Activated T-cell treated with anti-CD3 and anti-CD28 coated beads for 48 hours (primary cell): ENCODE measurements around the gene HIGD1C.
"Not testable (repeated sequence)": the region's sequence is repeated elsewhere in the genome, so short reads cannot be mapped to it uniquely, and the experiment has no call there.

ENCODE experiments used
- DNase-seq: peaks from one replicate; pipeline ENCODE4 v3.0.0-alpha.2; 2020; ENCODE audit warnings: low read depth

Gene HIGD1C

GRCh38 chr12:50985322-50985721 is 33.0 kb downstream of the HIGD1C start:
- DNase-seq = no peak

- DNase-seq = no peak
These were observed 34.8 kb downstream of the HIGD1C start for GRCh38 chr12:50986966-50987737.

- no peak for DNase-seq
These were observed 35.7 kb downstream of the HIGD1C start for GRCh38 chr12:50988051-50988450.

- DNase-seq = no peak
These were observed 36.5 kb downstream of the HIGD1C start for GRCh38 chr12:50988871-50989270.

- DNase-seq = no peak
These were observed 37.9 kb downstream of the HIGD1C start for GRCh38 chr12:50990147-50990727.

GRCh38 chr12:50990791-50991190 is 38.4 kb downstream of the HIGD1C start:
- no peak for DNase-seq

GRCh38 chr12:50991291-50991690 is 38.9 kb downstream of the HIGD1C start:
- no peak for DNase-seq

- no peak for DNase-seq
These were observed 40.5 kb downstream of the HIGD1C start for GRCh38 chr12:50992819-50993218.

GRCh38 chr12:50999093-50999492 is 46.7 kb downstream of the HIGD1C start:
- no peak for DNase-seq

GRCh38 chr12:51000245-51000644 is 47.9 kb downstream of the HIGD1C start:
- no peak for DNase-seq

GRCh38 chr12:51001799-51002198 is 49.5 kb downstream of the HIGD1C start:
- no peak for DNase-seq

GRCh38 chr12:51004504-51004903 is 52.2 kb downstream of the HIGD1C start:
- no peak for DNase-seq

GRCh38 chr12:51005030-51005429 is 52.7 kb downstream of the HIGD1C start:
- DNase-seq = no peak

GRCh38 chr12:51005671-51006070 is 53.3 kb downstream of the HIGD1C start:
- no peak for DNase-seq

- DNase-seq = no peak
These were observed 56.1 kb downstream of the HIGD1C start for GRCh38 chr12:51008329-51009055.

- DNase-seq = peak; percentile 33
These were observed 56.7 kb downstream of the HIGD1C start for GRCh38 chr12:51009056-51009440.

- no peak for DNase-seq
These were observed 59.6 kb downstream of the HIGD1C start for GRCh38 chr12:51011955-51012354.

GRCh38 chr12:51012570-51013236 is 60.4 kb downstream of the HIGD1C start:
- no peak for DNase-seq

- no peak for DNase-seq
These were observed 61.1 kb downstream of the HIGD1C start for GRCh38 chr12:51013441-51013840.

GRCh38 chr12:51014467-51014866 is 62.1 kb downstream of the HIGD1C start:
- not testable (repeated sequence) for DNase-seq

- no peak for DNase-seq
These were observed 65.1 kb downstream of the HIGD1C start for GRCh38 chr12:51017452-51017851.

GRCh38 chr12:51018956-51019355 is 66.6 kb downstream of the HIGD1C start:
- DNase-seq = no peak

- no peak for DNase-seq
These were observed 67.6 kb downstream of the HIGD1C start for GRCh38 chr12:51019927-51020326.
